Measurements from ENCODE around the gene TCERG1.

GRCh38 chr5:146440353-146440752 lies 6.8 kb upstream of the TCERG1 start:
- TF ChIP-seq CTCF (IDR thresholded peaks at IDR 0.05) = no peak
- TF ChIP-seq POLR2A (IDR thresholded peaks at IDR 0.05) = no peak

All from ovary (tissue), 3 donors.